Transverse colon (tissue), 4 donors: Measurements from ENCODE around the gene CD320.

ENCODE experiments used
- CTCF ChIP-seq, 5 experiments: fragments of 200-600 bp in 3 of 5; fragments of 450-650 bp in 2 of 5; sonication (generic) in 3 of 5; IDR thresholded peaks; 1 replicate in 2 of 5; 2 replicates in 3 of 5; pipeline ENCODE4 v1.5.1; 2016 to 2017; ENCODE audit warnings: antibody characterized with exemption in 5 of 5, inconsistent platforms in 3 of 5, mild to moderate bottlenecking in 2 of 5, moderate library complexity in 1 of 5
- EP300 ChIP-seq: sonication (generic); formaldehyde crosslinking; IDR thresholded peaks from one replicate; pipeline ENCODE4 v1.6.1; 2017; ENCODE audit warnings: antibody characterized with exemption, low read depth
- POLR2A ChIP-seq: fragments of 450-650 bp; IDR thresholded peaks from one replicate; pipeline ENCODE4 v1.6.1; 2016; ENCODE audit warnings: antibody characterized with exemption, mild to moderate bottlenecking, moderate library complexity
- POLR2AphosphoS5 ChIP-seq, 3 donors: sonication (generic); formaldehyde crosslinking; IDR thresholded peaks; one replicate each; pipeline ENCODE4 v1.6.1; 2016; ENCODE audit warnings: antibody characterized with exemption in 3 of 3

GRCh38 chr19:8252922-8253589 is 55.1 kb downstream of the CD320 start:
- TF ChIP-seq CTCF (IDR thresholded peaks at IDR 0.05) (peak; percentile 91 to 95 (median 94)), EP300 (no peak), POLR2A (no peak), POLR2AphosphoS5 (IDR thresholded peaks at IDR 0.05) (no peak)
